Fibroblast of the conjunctiva (primary cell): ENCODE data around the gene ENOSF1.

ENCODE experiments used
- DNase-seq: peaks from one replicate; pipeline ENCODE4 v3.0.0-alpha.2; 2010; ENCODE audit warnings: low read depth

Gene ENOSF1

GRCh38 chr18:673317-673716 is 39.1 kb downstream of the ENOSF1 start:
- DNase-seq, result no peak

DNA sequence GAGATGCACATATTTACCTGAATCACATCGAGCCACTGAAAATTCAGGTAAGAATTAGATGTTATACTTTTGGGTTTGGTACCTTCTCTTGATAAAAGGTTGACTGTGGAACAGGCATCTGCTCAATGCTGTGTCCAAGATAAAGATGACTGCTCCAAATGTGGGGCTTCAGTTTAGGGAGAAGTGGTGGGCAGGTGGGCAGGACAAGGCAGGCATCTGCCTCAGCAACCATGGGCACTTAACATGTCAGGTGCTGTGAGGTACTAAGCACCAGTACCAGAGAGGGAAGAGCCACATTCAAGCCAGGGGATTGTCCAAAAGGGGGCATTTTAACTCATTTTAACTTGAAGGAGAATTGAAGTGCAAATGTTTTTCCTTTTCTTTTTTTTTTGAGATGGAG is 41.0 kb downstream of the ENOSF1 start:
- no peak for DNase-seq

DNA sequence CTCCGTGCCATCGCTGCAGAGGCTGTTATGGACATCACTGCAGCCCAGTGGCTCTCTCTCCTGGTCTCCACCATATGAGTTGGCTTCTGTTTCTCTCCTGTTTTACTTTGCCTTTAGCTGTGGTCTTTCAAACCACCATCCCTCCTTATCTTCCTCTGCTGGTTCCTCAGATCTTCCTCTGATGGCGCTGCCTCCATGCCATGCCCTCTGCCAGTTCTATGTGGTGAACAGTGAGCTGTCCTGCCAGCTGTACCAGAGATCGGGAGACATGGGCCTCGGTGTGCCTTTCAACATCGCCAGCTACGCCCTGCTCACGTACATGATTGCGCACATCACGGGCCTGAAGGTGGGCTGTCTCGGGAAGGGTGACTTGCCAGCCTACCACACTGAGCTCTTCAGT is 41.9 kb downstream of the ENOSF1 start:
- DNase-seq, result no peak

DNA sequence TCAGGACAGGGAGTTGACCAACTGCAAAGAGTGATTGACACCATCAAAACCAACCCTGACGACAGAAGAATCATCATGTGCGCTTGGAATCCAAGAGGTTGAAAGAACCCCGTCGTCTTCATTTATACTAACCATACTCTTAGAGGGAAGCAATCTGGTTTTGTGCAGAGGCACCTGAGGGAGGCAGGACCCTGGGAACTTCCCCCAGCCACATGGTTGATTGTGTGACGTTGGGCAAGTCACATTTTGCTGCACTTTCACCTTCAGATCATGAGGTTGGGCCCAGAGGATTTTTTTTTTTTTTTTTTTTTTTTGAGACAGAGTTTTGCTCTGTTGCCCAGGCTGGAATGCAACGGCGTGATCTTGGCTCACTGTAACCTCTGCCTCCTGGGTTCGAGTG is 43.4 kb downstream of the ENOSF1 start:
- DNase-seq, result no peak

- DNase-seq, result no peak
Observed at GRCh38 chr18:668260-668659, 44.2 kb downstream of the ENOSF1 start.

DNA sequence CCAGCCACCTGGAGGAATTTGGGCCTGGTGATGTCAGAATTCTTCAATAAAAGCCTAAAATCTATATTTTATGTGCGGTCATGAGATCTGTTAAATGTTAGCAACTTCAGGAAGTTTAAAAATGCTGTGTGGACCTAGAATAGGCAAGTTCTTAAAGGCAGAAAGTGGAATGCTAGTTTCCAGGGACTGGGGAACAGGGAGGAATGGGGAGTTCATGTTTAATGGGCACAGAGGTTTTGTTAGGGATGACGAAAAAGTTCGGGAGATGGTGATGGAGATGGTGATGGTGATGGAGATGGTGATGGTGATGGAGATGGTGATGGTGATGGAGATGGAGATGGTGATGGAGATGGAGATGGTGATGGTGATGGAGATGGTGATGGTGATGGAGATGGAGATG is 45.8 kb downstream of the ENOSF1 start:
- DNase-seq, result no peak

DNA sequence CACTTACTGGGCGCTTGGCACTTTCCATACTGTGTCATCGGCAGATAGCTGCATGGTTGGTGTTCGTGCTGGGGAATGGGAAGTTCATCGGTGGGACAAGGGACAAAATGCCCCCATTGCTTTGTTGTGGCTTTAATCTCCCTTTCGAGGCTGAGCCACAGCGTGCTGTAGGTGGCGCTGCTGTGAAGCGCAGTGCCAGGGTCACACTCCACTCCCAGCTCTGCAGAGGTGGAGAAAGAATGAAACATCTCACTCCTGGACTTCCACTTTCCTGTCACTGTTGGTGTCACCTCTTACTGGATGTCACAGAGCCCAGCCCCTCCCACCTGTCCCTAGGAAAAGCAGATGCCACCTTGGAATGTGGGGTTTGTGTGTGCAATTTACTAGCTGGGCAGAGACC is 46.3 kb downstream of the ENOSF1 start:
- DNase-seq, result no peak

DNA sequence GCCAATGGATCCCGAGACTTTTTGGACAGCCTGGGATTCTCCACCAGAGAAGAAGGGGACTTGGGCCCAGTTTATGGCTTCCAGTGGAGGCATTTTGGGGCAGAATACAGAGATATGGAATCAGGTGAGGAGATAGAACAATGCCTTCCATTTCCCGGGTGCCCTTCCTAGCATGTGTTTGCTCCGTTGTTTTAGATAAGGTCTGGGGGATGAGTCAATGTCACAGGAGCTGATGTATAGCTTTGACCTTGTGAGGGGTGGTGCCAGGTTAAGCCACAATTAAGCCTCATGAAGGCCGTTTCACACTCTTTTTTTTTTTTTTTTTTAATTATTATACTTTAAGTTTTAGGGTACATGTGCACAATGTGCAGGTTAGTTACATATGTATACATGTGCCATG is 50.2 kb downstream of the ENOSF1 start:
- no peak for DNase-seq

DNA sequence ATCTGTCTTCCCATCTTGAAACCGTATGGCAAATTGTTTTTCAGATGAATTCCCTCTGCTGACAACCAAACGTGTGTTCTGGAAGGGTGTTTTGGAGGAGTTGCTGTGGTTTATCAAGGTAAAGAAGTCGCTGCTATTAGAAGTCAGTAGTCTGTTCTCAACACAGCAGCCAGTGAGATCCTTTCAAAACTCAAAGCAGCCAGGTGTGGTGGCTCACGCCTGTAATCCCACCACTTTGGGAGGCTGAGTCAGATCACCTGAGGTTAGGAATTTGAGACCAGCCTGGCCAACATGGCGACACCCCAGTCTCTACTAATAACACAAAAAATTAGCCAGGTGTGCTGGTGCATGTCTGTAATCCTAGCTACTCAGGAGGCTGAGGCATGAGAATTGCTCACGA is 52.8 kb downstream of the ENOSF1 start:
- no peak for DNase-seq

- no peak for DNase-seq
Observed at GRCh38 chr18:658947-659533, 53.4 kb downstream of the ENOSF1 start.

DNA sequence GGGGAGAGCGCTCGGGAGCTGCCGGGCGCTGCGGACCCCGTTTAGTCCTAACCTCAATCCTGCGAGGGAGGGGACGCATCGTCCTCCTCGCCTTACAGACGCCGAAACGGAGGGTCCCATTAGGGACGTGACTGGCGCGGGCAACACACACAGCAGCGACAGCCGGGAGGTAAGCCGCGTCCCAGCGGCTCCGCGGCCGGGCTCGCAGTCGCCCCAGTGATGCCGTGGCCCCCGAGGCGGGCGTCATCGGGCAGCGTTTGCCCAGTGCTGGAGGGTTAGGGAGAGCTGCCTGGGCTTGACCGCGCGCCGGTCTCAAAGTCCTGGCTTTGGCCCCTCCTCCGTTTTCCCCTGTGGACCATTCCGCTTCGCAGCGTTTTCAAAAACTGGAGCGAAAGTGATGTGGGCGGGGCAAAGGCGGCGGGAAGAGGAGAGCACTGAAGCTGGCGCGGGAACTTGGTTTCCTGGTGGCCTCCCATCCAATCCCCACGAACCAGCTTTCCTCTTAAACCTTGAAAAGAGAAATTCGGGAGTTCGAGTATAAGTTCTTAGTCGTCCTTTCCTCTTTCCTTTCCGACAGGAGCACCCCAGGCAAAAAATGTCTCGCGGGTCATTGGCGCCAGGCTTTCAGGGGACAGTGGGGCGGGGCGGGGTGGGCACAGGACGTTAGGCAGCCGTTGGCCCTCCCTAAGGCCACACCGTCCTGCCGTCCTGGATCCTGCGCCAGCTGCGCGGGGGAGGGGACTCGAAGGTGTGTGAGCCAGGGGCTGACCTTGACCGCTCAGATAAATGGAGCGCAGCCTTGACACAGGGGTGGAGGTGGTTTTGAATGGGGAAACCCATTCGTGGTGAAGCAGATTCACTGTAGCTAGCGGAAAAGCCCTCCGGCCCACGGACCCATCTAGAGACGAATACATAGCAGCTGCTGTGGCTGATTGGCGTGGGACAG is 54.2 kb downstream of the ENOSF1 start:
- DNase-seq, result peak; percentile 75

DNA sequence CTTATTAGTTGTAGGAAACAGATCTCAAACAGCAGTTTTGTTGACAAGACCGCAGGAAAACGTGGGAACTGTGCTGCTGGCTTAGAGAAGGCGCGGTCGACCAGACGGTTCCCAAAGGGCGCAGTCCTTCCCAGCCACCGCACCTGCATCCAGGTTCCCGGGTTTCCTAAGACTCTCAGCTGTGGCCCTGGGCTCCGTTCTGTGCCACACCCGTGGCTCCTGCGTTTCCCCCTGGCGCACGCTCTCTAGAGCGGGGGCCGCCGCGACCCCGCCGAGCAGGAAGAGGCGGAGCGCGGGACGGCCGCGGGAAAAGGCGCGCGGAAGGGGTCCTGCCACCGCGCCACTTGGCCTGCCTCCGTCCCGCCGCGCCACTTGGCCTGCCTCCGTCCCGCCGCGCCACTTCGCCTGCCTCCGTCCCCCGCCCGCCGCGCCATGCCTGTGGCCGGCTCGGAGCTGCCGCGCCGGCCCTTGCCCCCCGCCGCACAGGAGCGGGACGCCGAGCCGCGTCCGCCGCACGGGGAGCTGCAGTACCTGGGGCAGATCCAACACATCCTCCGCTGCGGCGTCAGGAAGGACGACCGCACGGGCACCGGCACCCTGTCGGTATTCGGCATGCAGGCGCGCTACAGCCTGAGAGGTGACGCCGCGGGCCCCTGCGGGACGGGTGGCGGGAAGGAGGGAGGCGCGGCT is 55.0 kb downstream of the ENOSF1 start, which contains the start of gene TYMS:
Gene TYMS, plus strand, starts transcription at position 343 of the 690 bp plus-strand sequence. Its CDS starts 90 bp downstream, at position 433.
- DNase-seq, result peak; percentile 10

- no peak for DNase-seq
Observed at GRCh38 chr18:655445-655844, 57.0 kb downstream of the ENOSF1 start.

DNA sequence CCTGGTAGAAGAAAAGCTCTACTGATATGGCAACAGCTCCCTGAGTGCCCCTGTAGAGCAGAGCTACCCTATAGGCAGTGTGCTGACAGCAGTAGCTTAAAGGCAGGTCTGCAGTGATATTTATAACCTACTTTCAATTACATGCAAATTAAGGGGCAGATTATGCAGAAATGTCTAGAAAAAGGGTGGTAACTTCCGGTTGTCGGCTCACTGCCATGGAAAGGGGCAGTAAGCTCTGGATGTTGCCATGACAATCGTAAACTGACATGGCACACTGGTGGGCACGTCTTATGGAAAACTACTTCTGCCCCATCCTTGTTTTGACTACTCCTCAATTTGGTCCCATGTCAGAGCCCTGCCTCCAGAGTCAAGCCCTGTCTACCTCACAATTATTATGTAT is 57.8 kb downstream of the ENOSF1 start:
- DNase-seq, result no peak

- no peak for DNase-seq
Observed at GRCh38 chr18:653512-653911, 58.9 kb downstream of the ENOSF1 start.

DNA sequence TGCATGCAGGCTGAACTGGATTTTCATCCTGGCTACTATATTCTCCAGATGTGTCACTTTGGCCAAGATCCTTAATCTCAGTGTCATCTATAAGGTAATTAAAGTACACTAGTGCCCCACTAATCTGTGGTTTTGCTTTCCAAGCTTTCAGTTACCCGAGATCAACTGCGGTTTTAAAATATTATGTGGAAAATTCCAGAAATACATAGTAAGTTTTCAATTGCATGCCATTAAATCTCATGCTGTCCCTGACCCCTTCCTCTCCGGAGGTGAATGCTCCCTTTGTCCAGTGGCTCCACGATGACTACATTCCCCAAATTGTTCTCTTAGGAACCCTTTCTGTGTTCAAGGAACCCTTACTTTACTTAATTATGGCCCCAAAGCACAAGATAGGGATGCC is 60.3 kb downstream of the ENOSF1 start:
- no peak for DNase-seq

GRCh38 chr18:650428-650858 is 62.0 kb downstream of the ENOSF1 start:
- DNase-seq, result no peak

- DNase-seq, result no peak
Observed at GRCh38 chr18:649341-649740, 63.1 kb downstream of the ENOSF1 start.

- DNase-seq, result no peak
Observed at GRCh38 chr18:647304-647703, 65.1 kb downstream of the ENOSF1 start.

DNA sequence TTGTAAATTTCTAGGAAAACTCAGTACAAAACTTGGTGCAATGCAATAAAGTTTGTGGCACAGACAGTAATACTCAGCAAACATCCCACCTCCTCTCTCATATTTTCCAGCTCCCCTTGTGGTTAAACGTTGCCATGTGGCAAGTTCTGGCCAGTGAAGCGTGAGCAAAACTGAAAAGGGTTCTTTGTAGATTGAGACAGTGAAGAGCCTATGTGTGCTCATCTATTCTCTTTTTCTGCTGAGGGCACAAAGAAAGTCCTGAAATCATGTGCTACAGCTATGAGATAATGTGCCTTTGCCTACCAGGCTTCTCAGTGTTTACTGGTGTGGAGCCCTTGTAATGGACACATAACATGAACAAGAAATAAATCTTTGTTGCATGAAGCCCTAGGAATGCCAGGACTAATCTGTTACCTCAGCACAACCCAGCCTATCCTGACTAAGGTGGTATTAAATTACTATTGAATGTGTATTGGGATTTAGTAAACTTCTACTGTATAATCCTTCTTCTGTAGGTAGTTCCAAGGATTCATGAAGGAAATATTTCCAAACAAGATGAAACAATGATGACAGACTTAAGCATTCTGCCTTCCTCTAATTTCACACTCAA is 67.9 kb downstream of the ENOSF1 start:
- DNase-seq, result no peak

- no peak for DNase-seq
Observed at GRCh38 chr18:641224-641623, 71.2 kb downstream of the ENOSF1 start.

GRCh38 chr18:635171-635570 is 77.3 kb downstream of the ENOSF1 start:
- DNase-seq, result no peak
